Upper lobe of right lung (tissue), 1 donor: ENCODE results near the gene PKD1L1. TPM values are rescaled to one million over a fixed set of nuclear protein-coding genes. Genes with fewer than 3 reads are reported as not detected.

Source experiments
- ATAC-seq: fragments of 200-7000 bp; cut with Tn5 transposase; one replicate; pipeline ENCODE4 v1.9.1; 2020; ENCODE audit warnings: mild to moderate bottlenecking, moderate library complexity
- DNase-seq: peaks from one replicate; pipeline ENCODE4 v3.0.0-alpha.2; 2020
- H3K27ac ChIP-seq: fragments of 200-600 bp; one replicate; pipeline ENCODE4 v1.8.0; 2022
- H3K27me3 ChIP-seq: fragments of 200-600 bp; one replicate; pipeline ENCODE4 v1.8.0; 2022; ENCODE audit warnings: mild to moderate bottlenecking
- H3K36me3 ChIP-seq: fragments of 200-600 bp; one replicate; pipeline ENCODE4 v1.8.0; 2022
- H3K4me1 ChIP-seq: fragments of 200-600 bp; one replicate; pipeline ENCODE4 v1.8.0; 2022
- H3K4me3 ChIP-seq: fragments of 200-600 bp; one replicate; pipeline ENCODE4 v1.8.0; 2022; ENCODE audit warnings: mild to moderate bottlenecking
- H3K9me3 ChIP-seq: fragments of 200-600 bp; one replicate; pipeline ENCODE4 v1.8.0; 2022
- CTCF ChIP-seq: fragments of 200-600 bp; IDR thresholded peaks from one replicate; pipeline ENCODE4 v1.8.0; 2022; ENCODE audit warnings: antibody characterized with exemption
- intact Hi-C: fragments of 100-400 bp; cut with DNase I; formaldehyde crosslinking; loops from one replicate; pipeline ENCODE4 v1.11.0; 2022
- total RNA-seq: library from RNA; stranded (reverse); fragmentation: NEBNext Ultra II Directional; extraction: Animal tissue kit (Norgen Biotek cat#: 25700); gene quantifications from one replicate; pipeline ENCODE4 v1.2.1, GENCODE V29; 2021
- donor health status: DM: no; HTN: yes; CAD: no; lungs with severe emphysema.

Gene PKD1L1
- total RNA-seq, 1 donor from 2014 or later, result 1.0 TPM

GRCh38 chr7:47780555-47780954 lies 167.7 kb downstream of the PKD1L1 start:
- no peak for TF ChIP-seq CTCF
- Histone ChIP-seq H3K9me3 (no peaks in the 10 kb centered on the region), H3K4me3 (no peak overlapping the region), H3K27ac (no peak overlapping the region), H3K27me3 (no peaks in the 10 kb centered on the region), H3K36me3 (no peaks in the 10 kb centered on the region), H3K4me1 (peaks cover 6% of the 10 kb centered on the region)
- ATAC-seq (no peak), DNase-seq (no peak)
- intact Hi-C loops, result no loop called here

DNA sequence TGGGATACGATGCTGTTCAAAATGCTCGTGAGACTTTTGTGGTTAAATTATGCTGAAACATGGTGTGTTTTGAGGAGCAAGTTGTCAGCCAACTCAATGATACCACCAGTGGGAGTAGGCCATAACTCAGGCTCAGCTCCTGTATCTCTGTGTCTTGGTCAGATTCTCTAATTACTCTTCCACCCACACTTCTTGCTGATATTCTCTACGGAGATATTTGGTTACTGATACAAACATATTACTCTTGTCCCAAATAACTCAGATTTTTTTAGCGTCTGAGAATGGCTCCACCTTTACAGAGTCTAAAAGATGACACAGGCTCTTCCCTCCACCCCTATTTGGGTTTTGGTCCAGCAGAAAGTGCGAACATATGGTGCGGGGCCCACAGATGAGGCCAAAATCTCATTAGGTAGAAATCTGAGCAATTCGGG lies 168.9 kb downstream of the PKD1L1 start:
- Histone ChIP-seq H3K9me3 (no peaks in the 10 kb centered on the region), H3K36me3 (no peaks in the 10 kb centered on the region), H3K4me1 (peaks cover 6% of the 10 kb centered on the region), H3K4me3 (no peak overlapping the region), H3K27me3 (no peaks in the 10 kb centered on the region), H3K27ac (no peak overlapping the region)
- TF ChIP-seq CTCF, result no peak
- DNase-seq (no peak), ATAC-seq (no peak)
- intact Hi-C loops, result no loop called here

DNA sequence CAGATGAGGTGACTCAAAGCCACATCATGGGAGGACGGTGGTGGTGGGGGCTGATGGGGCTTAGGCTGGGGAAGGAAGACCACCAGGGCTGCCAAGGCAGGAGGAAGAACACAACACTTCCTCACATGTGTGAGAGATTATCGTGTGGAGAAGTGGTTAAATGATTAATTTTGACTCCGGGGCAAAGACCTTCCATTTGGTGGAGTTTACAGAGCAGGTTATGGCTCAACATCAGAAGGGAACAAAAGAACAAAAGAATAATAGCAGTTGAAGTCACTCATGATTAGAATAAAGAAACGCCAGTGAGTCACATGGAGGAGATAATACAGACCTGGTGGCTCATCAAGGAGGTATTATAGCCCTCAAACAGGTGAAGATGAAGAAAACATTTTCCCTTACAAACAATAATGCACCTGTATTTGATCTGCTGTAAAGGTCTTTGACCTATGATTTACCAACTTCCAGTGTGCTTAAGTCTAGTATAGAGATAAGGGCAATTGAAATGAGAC lies 170.1 kb downstream of the PKD1L1 start:
- no peaks in the 10 kb centered on the region for H3K9me3 ChIP-seq
- DNase-seq (no peak), ATAC-seq (no peak)
- H3K4me1 ChIP-seq, result peaks cover 1% of the 10 kb centered on the region
- H3K27ac ChIP-seq, result no peak overlapping the region
- no peaks in the 10 kb centered on the region for H3K36me3 ChIP-seq
- TF ChIP-seq CTCF, result no peak
- H3K4me3 ChIP-seq, result no peak overlapping the region
- intact Hi-C loops, result no loop called here
- H3K27me3 ChIP-seq, result no peaks in the 10 kb centered on the region

DNA sequence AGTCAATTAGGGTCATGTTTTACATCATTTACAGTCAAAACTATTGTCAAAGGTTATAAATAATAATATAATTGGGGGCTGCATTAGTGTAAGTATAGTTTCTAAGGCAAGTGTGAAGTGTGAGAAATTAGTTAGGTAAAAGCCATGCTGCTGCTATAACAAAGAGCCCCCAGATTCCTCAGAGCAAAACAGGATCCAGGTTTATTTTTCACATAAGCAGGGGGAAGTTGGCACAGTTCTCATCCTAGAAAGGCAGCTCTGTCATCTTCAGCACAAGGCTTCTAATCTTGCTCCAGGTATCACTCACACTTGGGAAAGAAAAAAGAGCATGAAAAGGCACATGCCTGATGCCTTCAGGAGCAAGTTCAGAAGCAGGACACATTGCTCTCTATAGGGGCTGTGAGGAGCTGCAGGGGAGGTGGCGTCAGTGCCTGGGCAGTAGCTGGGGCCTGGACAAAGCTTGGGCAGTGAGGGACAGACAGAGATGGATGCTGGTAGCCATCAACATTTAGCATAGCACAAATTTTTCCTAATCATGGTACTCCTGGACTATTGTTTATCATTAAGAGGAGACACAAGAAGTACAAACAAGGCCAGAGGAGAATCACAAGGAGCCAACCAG lies 170.6 kb downstream of the PKD1L1 start:
- Histone ChIP-seq H3K27me3 (no peaks in the 10 kb centered on the region), H3K36me3 (no peaks in the 10 kb centered on the region), H3K9me3 (no peaks in the 10 kb centered on the region), H3K4me1 (no peaks in the 10 kb centered on the region), H3K4me3 (no peak overlapping the region), H3K27ac (no peak overlapping the region)
- no peak for ATAC-seq
- TF ChIP-seq CTCF, result no peak
- DNase-seq, result no peak
- intact Hi-C loops, result no loop called here

- H3K36me3 ChIP-seq, result no peaks in the 10 kb centered on the region
- no peaks in the 10 kb centered on the region for H3K9me3 ChIP-seq
- no peaks in the 10 kb centered on the region for H3K4me1 ChIP-seq
- no peak overlapping the region for H3K27ac ChIP-seq
- TF ChIP-seq CTCF, result no peak
- H3K4me3 ChIP-seq, result no peak overlapping the region
- no peak for DNase-seq
- no peaks in the 10 kb centered on the region for H3K27me3 ChIP-seq
- intact Hi-C loops, result no loop called here
- ATAC-seq, result no peak
Measured at GRCh38 chr7:47776335-47776734, 171.9 kb downstream of the PKD1L1 start.

DNA sequence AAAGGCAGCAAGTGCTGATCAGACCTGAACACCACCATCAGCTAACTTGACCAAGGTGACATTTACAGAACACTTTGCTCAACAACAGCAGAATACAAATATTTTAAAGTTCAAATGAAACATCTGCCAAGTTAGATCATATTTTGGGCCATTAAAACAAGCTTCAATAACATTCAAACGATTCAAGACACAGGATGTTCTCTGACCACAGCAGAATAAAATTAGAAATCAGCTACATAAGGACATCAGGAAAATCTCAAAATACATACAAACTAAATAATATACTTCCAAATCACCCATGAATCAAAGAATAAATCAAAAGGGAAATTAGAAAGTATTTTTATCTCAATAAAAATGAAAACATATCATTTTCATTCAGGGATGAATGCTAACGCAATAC lies 173.0 kb downstream of the PKD1L1 start:
- H3K4me1 ChIP-seq, result no peaks in the 10 kb centered on the region
- intact Hi-C loops, result no loop called here
- H3K27me3 ChIP-seq, result no peaks in the 10 kb centered on the region
- DNase-seq (no peak), ATAC-seq (no peak)
- H3K36me3 ChIP-seq, result no peaks in the 10 kb centered on the region
- no peak overlapping the region for H3K4me3 ChIP-seq
- H3K9me3 ChIP-seq, result no peaks in the 10 kb centered on the region
- TF ChIP-seq CTCF, result no peak
- no peak overlapping the region for H3K27ac ChIP-seq
